ENCODE measurements around the gene CXorf38.
"Not testable (repeated sequence)": the region's sequence is repeated elsewhere in the genome, so short reads cannot be mapped to it uniquely, and the experiment has no call there.

CXorf38 gene

DNA sequence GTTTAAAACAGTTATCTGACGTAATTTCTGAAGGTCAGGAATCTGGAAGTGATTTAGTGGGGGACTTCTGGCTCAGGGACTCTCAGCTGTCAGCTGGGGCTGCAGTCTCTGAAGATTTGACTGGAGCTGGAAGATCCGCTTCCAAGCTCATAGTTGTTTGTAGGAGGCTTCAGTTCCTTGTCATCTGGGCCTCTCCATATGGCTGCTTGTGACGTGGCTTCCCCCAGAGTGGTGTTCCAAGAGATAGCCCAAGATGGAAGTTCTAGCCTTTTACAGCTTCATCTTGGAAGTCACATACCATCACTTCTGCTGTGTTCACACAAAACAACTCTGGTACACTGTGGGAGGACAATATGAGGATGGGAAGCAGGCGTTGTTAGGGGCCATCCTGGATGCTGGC, 22.1 kb downstream of the CXorf38 start:
- Histone ChIP-seq H3K9me3 (ENCODE audit: insufficient read depth, low read depth, low read length) (no peaks in the 10 kb centered on the region), H3K27me3 (ENCODE audit: insufficient read depth, low read length) (no peaks in the 10 kb centered on the region), H3K4me1 (ENCODE audit: insufficient read depth, low read length) (no peaks in the 10 kb centered on the region), H3K27ac (ENCODE audit: low read depth, low read length) (no peak overlapping the region), H3K9ac (ENCODE audit: low read depth, low read length) (no peak overlapping the region), H3K4me3 (ENCODE audit: low read length) (no peak overlapping the region), H3K36me3 (ENCODE audit: insufficient read depth, low read length) (peaks cover 24% of the 10 kb centered on the region)
- 95% methylated on average over 4 of the region's 4 CpGs for WGBS

DNA sequence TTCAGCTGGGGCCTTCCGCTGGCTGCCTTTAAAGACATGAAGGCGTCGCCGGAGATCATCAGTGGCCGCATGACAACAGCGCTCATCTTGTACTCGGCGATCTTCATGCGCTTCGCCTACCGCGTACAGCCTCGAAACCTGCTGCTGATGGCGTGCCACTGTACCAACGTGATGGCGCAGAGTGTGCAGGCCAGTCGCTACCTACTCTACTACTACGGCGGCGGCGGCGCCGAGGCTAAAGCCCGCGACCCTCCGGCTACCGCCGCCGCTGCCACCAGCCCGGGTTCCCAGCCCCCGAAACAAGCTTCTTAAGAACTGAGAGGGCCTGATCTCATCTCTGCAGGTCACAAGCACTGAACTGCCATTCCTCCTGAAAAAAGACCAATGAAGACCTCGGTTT, 23.7 kb downstream of the CXorf38 start:
- peaks cover 14% of the 10 kb centered on the region for H3K36me3 ChIP-seq (ENCODE audit: insufficient read depth, low read length)
- H3K27ac ChIP-seq (ENCODE audit: low read depth, low read length): no peak overlapping the region
- H3K9ac ChIP-seq (ENCODE audit: low read depth, low read length): no peak overlapping the region
- H3K4me1 ChIP-seq (ENCODE audit: insufficient read depth, low read length): no peaks in the 10 kb centered on the region
- no peaks in the 10 kb centered on the region for H3K9me3 ChIP-seq (ENCODE audit: insufficient read depth, low read depth, low read length)
- no peak overlapping the region for H3K4me3 ChIP-seq (ENCODE audit: low read length)
- 95% methylated on average over 32 of the region's 32 CpGs for WGBS
- no peaks in the 10 kb centered on the region for H3K27me3 ChIP-seq (ENCODE audit: insufficient read depth, low read length)

DNA sequence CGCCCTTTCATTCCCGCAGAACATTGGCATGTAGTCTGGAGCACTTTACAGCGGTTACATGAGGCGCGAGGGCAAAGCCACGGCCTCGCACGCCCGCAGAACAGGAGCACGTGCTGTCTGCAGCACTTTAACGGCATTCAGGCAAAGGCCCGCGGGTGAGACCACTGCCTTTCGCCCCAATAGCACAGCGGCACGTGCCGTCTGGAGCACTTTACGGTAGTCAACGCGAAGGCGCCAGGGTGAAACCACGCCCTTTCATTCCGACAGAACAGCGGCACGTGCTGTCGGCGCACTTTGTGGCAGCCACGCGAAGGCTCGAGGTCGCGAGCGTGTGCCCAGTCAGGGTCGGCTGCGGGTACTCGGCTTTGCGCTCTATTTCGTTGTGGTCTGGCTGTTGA, 24.2 kb downstream of the CXorf38 start, which contains the start of gene MPC1L:
MPC1L (plus strand) TSS at position 290 of the 398 bp plus-strand sequence. CDS start 138 bp downstream, outside the sequence.
- no peaks in the 10 kb centered on the region for H3K27me3 ChIP-seq (ENCODE audit: insufficient read depth, low read length)
- 96% methylated on average over 38 of the region's 38 CpGs for WGBS
- H3K9ac ChIP-seq (ENCODE audit: low read depth, low read length): no peak within 1 kb of the TSS
- no peaks in the 10 kb centered on the region for H3K4me1 ChIP-seq (ENCODE audit: insufficient read depth, low read length)
- H3K9me3 ChIP-seq (ENCODE audit: insufficient read depth, low read depth, low read length): no peaks in the 10 kb centered on the region
- peaks cover 9% of the 10 kb centered on the region for H3K36me3 ChIP-seq (ENCODE audit: insufficient read depth, low read length)
- H3K4me3 ChIP-seq (ENCODE audit: low read length): no peak within 1 kb of the TSS
- no peak within 1 kb of the TSS for H3K27ac ChIP-seq (ENCODE audit: low read depth, low read length)

DNA sequence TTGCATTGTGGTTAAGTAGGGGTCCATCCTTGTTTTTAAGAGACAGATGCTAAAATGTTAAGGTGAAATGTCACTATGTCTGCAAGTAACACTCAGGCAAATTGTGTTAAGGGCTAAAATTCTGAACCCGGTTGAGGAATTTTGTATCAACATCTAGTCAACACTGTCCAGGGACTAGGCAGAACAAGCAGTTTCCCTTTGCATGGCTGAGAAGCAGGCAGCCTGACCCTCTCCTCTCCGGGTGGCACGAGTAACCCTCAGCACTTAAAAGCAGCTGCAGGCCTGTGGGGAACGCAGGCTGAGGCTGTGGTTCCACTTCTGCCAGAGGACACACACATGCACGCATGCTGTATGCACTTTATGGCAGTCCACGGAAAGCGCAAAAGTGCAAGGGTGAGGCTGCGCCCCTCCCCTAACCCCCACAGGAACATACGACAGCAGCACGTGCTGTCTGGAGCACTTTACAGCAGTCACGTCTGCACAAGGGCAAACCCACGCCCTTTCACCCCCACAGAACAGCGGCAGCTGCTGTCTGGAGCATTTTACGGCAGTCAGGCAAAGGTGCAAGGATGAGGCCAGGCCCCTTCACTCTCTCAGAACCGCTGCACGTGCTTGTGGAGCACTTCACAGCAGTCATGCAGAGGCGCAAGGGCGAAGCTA, 24.8 kb downstream of the CXorf38 start:
- H3K36me3 ChIP-seq (ENCODE audit: insufficient read depth, low read length): 0 out of 2 replicates have a peak, but pooled peaks cover 3% of the 10 kb centered on the region
- H3K9me3 ChIP-seq (ENCODE audit: insufficient read depth, low read depth, low read length): no peaks in the 10 kb centered on the region
- no peak overlapping the region for H3K4me3 ChIP-seq (ENCODE audit: low read length)
- H3K4me1 ChIP-seq (ENCODE audit: insufficient read depth, low read length): no peaks in the 10 kb centered on the region
- H3K27me3 ChIP-seq (ENCODE audit: insufficient read depth, low read length): no peaks in the 10 kb centered on the region
- no peak overlapping the region for H3K27ac ChIP-seq (ENCODE audit: low read depth, low read length)
- H3K9ac ChIP-seq (ENCODE audit: low read depth, low read length): no peak overlapping the region
- WGBS: 91% methylated on average over 18 of the region's 18 CpGs

DNA sequence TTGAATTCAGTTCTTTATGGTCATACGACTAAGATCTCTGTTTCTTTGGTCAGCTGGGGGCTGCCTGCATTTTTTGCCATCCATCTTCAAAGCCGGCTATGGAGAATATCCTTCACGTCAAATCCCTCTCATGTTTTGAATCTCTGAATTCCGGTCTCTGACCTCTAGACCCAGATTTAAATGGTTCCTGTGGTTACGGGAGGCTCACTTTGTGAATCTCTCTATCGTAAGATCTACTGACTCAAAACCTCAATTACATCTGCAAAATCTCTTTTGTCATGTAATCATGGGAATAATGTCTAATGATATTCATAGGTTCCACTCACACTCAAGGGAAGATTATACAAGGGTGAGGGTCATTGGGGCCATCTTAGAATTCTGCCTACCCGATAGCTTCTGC, 29.8 kb downstream of the CXorf38 start:
- Histone ChIP-seq H3K36me3 (ENCODE audit: insufficient read depth, low read length) (no peaks in the 10 kb centered on the region), H3K27ac (ENCODE audit: low read depth, low read length) (no peak overlapping the region), H3K4me3 (ENCODE audit: low read length) (no peak overlapping the region), H3K9me3 (ENCODE audit: insufficient read depth, low read depth, low read length) (no peaks in the 10 kb centered on the region), H3K27me3 (ENCODE audit: insufficient read depth, low read length) (no peaks in the 10 kb centered on the region), H3K9ac (ENCODE audit: low read depth, low read length) (no peak overlapping the region), H3K4me1 (ENCODE audit: insufficient read depth, low read length) (no peaks in the 10 kb centered on the region)
- WGBS: 95% methylated on average over 7 of the region's 7 CpGs

DNA sequence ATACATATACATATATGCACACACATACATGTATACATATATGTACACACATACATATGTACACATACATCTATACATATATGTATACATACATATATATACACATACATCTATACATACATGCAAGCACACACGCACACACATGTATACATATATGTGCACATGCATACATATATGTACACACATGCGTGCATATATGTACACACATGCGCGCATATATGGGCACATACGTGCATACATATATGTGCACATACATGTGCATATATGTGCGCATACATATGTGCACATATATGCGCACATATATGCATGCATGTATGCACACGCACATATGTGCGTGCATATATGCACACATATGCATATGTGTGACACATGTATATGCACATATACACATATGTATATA, 31.4 kb downstream of the CXorf38 start:
- Histone ChIP-seq H3K9ac (ENCODE audit: low read depth, low read length) (no peak overlapping the region), H3K27ac (ENCODE audit: low read depth, low read length) (no peak overlapping the region), H3K4me3 (ENCODE audit: low read length) (no peak overlapping the region), H3K36me3 (ENCODE audit: insufficient read depth, low read length) (no peaks in the 10 kb centered on the region), H3K9me3 (ENCODE audit: insufficient read depth, low read depth, low read length) (no peaks in the 10 kb centered on the region), H3K27me3 (ENCODE audit: insufficient read depth, low read length) (no peaks in the 10 kb centered on the region), H3K4me1 (ENCODE audit: insufficient read depth, low read length) (no peaks in the 10 kb centered on the region)
- 60% methylated on average over 5 of the region's 9 CpGs for WGBS

DNA sequence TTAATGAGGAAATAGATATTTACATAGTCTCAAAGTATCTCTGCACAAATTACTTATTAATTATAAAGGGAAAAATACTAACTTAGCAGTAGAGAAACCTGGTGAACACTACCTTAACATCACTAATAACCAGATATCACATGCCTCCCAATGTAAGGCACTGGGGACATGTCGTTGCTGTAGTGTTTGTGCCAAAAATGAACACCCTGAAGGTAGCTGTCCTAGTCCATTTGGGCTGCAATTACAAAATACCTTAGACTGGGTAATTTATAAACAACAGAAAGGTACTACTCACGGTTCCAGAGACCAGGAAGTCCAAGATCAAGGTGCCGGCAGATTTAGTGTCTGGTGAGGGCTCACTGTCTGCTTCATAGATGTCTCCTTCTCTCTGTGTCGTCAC, 34.9 kb downstream of the CXorf38 start:
- H3K4me3 ChIP-seq (ENCODE audit: low read length): no peak overlapping the region
- 95% methylated on average over 4 of the region's 4 CpGs for WGBS
- H3K27ac ChIP-seq (ENCODE audit: low read depth, low read length): no peak overlapping the region
- no peaks in the 10 kb centered on the region for H3K36me3 ChIP-seq (ENCODE audit: insufficient read depth, low read length)
- H3K9me3 ChIP-seq (ENCODE audit: insufficient read depth, low read depth, low read length): no peaks in the 10 kb centered on the region
- no peaks in the 10 kb centered on the region for H3K27me3 ChIP-seq (ENCODE audit: insufficient read depth, low read length)
- H3K9ac ChIP-seq (ENCODE audit: low read depth, low read length): no peak overlapping the region
- no peaks in the 10 kb centered on the region for H3K4me1 ChIP-seq (ENCODE audit: insufficient read depth, low read length)

DNA sequence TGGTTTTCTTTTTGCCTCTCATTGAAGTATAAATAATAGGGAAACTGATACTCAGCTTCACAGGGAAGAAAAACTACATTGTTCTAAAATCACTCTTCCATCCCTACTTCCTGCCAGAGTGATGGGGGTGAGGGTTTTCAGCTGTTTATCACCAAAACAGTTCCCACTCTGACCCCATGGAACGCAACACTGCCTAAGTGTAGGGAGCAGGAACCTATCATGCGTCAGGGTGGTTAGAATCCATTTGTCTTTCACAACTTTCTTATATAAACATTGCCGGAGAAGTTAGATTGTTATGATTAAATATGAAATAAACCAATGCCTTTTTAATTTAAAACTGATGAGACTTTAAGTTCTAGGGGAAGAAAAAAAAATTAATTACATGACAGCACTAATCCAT, 40.0 kb downstream of the CXorf38 start:
- Histone ChIP-seq H3K27me3 (ENCODE audit: insufficient read depth, low read length) (no peaks in the 10 kb centered on the region), H3K9me3 (ENCODE audit: insufficient read depth, low read depth, low read length) (no peaks in the 10 kb centered on the region), H3K9ac (ENCODE audit: low read depth, low read length) (no peak overlapping the region), H3K4me3 (ENCODE audit: low read length) (no peak overlapping the region), H3K4me1 (ENCODE audit: insufficient read depth, low read length) (no peaks in the 10 kb centered on the region), H3K27ac (ENCODE audit: low read depth, low read length) (no peak overlapping the region), H3K36me3 (ENCODE audit: insufficient read depth, low read length) (0 out of 2 replicates have a peak, but pooled peaks cover 8% of the 10 kb centered on the region)
- WGBS: no CpG with 5 or more reads among the region's 3 CpGs

DNA sequence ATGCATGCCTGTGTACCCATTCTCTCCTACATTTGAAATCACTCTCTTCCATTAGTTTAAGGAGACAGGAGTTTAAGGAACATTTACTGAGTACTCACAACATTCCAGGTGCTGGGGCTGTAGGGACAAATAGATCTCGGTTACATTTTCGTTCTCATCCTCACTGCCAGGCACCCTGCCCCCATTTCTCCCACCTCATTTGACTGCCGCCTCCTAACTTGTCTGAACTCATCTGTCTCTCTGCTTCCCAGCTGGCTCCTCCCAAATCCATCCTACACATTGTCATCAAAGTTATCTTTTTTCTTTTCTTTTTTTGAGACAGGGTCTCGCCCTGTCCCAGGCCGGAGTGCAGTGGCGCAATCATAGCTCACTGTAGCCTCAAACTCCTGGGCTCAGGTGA, 43.9 kb downstream of the CXorf38 start:
- Histone ChIP-seq H3K27me3 (ENCODE audit: insufficient read depth, low read length) (no peaks in the 10 kb centered on the region), H3K9me3 (ENCODE audit: insufficient read depth, low read depth, low read length) (no peaks in the 10 kb centered on the region), H3K4me1 (ENCODE audit: insufficient read depth, low read length) (no peaks in the 10 kb centered on the region), H3K9ac (ENCODE audit: low read depth, low read length) (no peak overlapping the region), H3K27ac (ENCODE audit: low read depth, low read length) (no peak overlapping the region), H3K4me3 (ENCODE audit: low read length) (no peak overlapping the region), H3K36me3 (ENCODE audit: insufficient read depth, low read length) (peaks cover 42% of the 10 kb centered on the region)
- 95% methylated on average over 6 of the region's 6 CpGs for WGBS

DNA sequence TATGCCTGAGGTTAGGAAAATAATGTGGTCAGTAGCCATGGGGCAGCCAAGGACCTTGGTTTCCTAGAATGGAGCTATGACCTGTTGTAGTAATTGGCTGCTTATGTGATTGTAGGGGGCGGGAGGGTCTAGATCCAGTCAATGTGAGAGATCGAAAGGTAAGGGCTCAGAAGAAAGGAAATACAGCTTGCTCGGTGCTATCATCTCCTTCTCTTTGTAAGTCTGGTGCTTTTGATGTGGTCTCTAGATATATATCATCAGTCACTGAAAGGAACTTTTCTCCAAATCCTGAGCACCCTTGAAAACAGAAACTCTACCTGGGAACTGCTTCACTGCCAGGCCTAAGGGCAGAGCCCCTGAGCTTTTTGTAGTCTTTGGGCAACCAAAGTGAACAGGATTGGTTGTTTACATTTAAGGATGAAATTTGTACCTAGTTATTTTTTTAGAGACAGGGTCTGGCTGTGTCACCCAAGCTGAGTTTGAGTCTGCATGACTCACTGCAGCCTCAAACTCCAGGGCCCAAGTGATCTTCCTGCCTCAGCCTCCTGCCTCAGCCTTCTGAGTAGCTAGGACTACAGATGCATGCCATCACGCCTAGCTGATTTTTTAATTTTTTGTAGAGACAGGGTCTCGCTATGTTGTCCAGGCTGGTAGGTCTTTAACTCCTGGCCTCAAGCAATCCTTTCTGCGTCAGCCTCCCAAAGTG, 57.6 kb downstream of the CXorf38 start:
- H3K9me3 ChIP-seq (ENCODE audit: insufficient read depth, low read depth, low read length); H3K4me1 ChIP-seq (ENCODE audit: insufficient read depth, low read length); H3K27ac ChIP-seq (ENCODE audit: low read depth, low read length); H3K27me3 ChIP-seq (ENCODE audit: insufficient read depth, low read length); H3K9ac ChIP-seq (ENCODE audit: low read depth, low read length); H3K4me3 ChIP-seq (ENCODE audit: low read length): not testable (repeated sequence)
- peaks cover 28% of the 10 kb centered on the region for H3K36me3 ChIP-seq (ENCODE audit: insufficient read depth, low read length)
- WGBS: 99% methylated on average over 6 of the region's 6 CpGs

DNA sequence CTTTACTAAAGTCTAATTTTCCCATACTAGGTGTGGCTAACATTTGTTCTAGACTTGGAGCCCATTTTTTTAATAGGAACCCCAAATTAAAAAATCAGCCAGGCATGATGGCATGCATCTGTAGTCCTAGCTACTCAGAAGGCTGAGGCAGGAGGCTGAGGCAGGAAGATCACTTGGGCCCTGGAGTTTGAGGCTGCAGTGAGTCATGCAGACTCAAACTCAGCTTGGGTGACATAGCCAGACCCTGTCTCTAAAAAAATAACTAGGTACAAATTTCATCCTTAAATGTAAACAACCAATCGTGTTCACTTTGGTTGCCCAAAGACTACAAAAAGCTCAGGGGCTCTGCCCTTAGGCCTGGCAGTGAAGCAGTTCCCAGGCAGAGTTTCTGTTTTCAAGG, 59.7 kb downstream of the CXorf38 start:
- not testable (repeated sequence) for H3K27me3 ChIP-seq (ENCODE audit: insufficient read depth, low read length); H3K27ac ChIP-seq (ENCODE audit: low read depth, low read length); H3K9ac ChIP-seq (ENCODE audit: low read depth, low read length); H3K4me1 ChIP-seq (ENCODE audit: insufficient read depth, low read length); H3K4me3 ChIP-seq (ENCODE audit: low read length); H3K9me3 ChIP-seq (ENCODE audit: insufficient read depth, low read depth, low read length)
- WGBS: 86% methylated on average over 1 of the region's 1 CpG
- H3K36me3 ChIP-seq (ENCODE audit: insufficient read depth, low read length): peaks cover 23% of the 10 kb centered on the region
